ENCODE measurements around the gene FASTKD2.
A peak's percentile ranks its signal among the peaks of the same experiment; 100 is the strongest.

The FASTKD2 gene

DNA sequence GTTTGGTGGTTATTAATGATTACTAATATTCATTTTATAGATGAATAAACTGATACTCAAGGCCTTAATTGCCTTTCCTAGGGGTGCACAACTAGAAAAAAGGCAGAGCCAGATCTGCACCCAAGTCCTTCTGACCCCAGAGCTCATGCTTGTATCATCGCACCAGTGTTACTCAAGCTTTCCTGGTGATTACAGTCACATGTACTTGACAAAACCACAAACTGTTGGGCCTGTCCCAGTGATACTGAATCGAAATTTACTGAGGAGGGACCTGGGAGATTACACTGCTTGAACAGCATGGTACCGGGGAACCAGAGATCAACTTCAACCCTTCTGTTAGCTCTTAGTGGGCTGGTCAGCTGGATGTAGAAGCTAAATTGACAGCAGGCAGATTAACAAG is 33.7 kb downstream of the FASTKD2 start:
- no peak for TF ChIP-seq EZH2phosphoT487 (IDR thresholded peaks at IDR 0.05; ENCODE audit: low read depth)
- TF ChIP-seq, protein P1, sequence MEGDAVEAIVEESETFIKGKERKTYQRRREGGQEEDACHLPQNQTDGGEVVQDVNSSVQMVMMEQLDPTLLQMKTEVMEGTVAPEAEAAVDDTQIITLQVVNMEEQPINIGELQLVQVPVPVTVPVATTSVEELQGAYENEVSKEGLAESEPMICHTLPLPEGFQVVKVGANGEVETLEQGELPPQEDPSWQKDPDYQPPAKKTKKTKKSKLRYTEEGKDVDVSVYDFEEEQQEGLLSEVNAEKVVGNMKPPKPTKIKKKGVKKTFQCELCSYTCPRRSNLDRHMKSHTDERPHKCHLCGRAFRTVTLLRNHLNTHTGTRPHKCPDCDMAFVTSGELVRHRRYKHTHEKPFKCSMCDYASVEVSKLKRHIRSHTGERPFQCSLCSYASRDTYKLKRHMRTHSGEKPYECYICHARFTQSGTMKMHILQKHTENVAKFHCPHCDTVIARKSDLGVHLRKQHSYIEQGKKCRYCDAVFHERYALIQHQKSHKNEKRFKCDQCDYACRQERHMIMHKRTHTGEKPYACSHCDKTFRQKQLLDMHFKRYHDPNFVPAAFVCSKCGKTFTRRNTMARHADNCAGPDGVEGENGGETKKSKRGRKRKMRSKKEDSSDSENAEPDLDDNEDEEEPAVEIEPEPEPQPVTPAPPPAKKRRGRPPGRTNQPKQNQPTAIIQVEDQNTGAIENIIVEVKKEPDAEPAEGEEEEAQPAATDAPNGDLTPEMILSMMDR (IDR thresholded peaks at IDR 0.05; ENCODE audit: low read depth, low read length), result no peak
- H3K9ac ChIP-seq (ENCODE audit: low read length), result no peak overlapping the region

DNA sequence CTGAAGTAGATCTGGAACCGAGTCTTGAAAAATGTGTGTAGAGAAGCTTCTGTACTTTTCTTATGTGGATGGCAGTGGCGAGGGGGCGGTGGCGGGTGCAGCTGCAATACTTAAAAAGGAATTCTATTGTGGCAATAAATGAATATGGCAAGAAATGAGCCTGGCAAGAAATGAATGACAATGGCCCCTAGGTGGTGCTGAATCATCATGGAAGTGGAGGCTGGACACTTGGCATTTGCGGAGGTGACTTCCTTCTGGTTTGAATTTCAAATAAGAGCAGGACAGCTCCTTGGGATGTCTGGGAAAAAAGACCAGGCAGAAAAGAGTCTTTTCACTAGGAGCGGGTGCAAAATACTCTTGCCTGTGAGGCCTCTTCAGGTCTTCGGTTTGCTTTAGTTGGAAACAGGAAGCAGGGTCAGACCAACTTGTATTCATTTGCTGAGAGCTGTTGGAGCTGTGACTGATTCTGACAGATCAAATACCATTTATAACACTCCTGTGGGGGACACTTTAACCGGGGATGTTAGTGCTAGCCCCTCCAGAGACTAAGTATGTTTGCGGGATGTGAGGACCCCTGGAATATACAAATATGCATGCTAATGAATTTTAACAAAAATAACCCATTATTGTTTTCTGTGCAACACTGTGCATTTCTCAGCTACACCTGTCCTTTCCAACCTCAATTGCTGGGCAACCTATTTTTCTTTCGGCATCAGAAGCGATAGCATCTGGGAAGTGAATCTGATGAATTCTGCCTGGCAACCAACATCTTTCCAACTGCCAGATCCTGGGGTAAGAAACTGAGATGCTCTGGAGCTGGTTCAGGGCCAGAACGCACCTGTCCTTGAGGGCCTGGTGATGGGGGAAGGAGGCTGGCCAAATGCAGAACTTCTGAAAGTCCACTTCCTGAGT is 35.4 kb downstream of the FASTKD2 start:
- H3K36me3 ChIP-seq (replicated peaks; ENCODE audit: low read depth, low read length), result no peaks in the 10 kb centered on the region
- peak overlapping the region; percentile 69; the same call in 1 of the 2 replicates for H2AFZ ChIP-seq (ENCODE audit: low read depth, low read length)
- H3K27me3 ChIP-seq (ENCODE audit: low read depth, low read length), result no peaks in the 10 kb centered on the region
- H3K9ac ChIP-seq (ENCODE audit: low read length), result peak overlapping the region; percentile 30; the same call in 1 of the 2 replicates
- H3K4me2 ChIP-seq (ENCODE audit: low read length), result peak overlapping the region; percentile 74
- peaks cover 32% of the 10 kb centered on the region for H3K4me1 ChIP-seq (ENCODE audit: low read length)
- H3K9me3 ChIP-seq (ENCODE audit: insufficient read depth, low read length), result no peaks in the 10 kb centered on the region
- peak overlapping the region; percentile 66 for H3K4me3 ChIP-seq (ENCODE audit: low read length)
- H3K79me2 ChIP-seq (ENCODE audit: low read length), result no peaks in the 10 kb centered on the region
- no peak overlapping the region for H3K27ac ChIP-seq (ENCODE audit: low read length)
- TF ChIP-seq EZH2phosphoT487 (IDR thresholded peaks at IDR 0.05; ENCODE audit: low read depth), result no peak
- TF ChIP-seq, protein P1 (IDR thresholded peaks at IDR 0.05; ENCODE audit: low read depth, low read length), result peak; percentile 87
- no peaks in the 10 kb centered on the region for H4K20me1 ChIP-seq (ENCODE audit: insufficient read depth, low read length)

More for the DNA sequence above, 33.7 kb downstream of the FASTKD2 start:
- H3K9me3 ChIP-seq (ENCODE audit: insufficient read depth, low read length), result no peaks in the 10 kb centered on the region
- H2AFZ ChIP-seq (ENCODE audit: low read depth, low read length), result no peak overlapping the region
- H3K4me2 ChIP-seq (ENCODE audit: low read length), result no peak overlapping the region
- H3K4me3 ChIP-seq (ENCODE audit: low read length), result no peak overlapping the region
- peaks cover 2% of the 10 kb centered on the region for H3K36me3 ChIP-seq (replicated peaks; ENCODE audit: low read depth, low read length)
- H3K79me2 ChIP-seq (ENCODE audit: low read length), result no peaks in the 10 kb centered on the region
- no peaks in the 10 kb centered on the region for H3K27me3 ChIP-seq (ENCODE audit: low read depth, low read length)
- no peak overlapping the region for H3K27ac ChIP-seq (ENCODE audit: low read length)
- H4K20me1 ChIP-seq (ENCODE audit: insufficient read depth, low read length), result no peaks in the 10 kb centered on the region
- H3K4me1 ChIP-seq (ENCODE audit: low read length), result peaks cover 32% of the 10 kb centered on the region

DNA sequence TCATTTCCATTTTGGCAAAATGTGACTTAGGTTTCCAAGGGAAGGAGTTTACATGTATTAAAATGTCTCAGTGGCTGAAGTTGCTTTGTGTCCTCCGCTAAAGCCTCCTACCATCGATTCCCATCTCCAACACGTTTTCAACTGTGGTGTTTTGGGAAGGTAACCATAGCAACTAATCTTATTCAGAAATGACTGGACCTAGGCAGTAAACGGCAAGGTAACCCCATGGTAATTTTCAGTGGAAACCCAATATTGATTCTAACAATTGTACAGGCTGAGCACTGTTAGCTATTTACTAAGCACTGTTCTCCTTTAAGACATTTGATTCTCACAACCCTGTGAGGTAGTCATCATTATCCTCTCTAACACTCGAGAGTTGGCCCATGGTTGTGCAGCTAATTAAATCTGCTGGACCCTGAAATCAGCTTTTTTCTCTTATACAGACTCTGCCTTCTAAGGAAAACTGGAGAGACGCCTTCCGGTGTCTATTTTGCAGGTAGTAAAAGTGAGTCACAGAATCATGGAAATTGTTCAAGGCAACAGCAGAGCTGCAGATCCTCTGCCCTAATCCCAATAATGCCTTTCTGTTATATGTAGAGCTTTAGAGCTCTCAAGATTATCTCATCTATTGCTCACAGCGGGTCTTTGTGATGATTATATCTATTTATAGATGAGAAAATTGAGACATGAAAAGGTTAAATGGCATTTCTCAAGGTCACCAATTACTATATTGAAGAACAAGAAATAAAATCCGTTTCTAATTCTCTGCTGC is 36.2 kb downstream of the FASTKD2 start:
- no peaks in the 10 kb centered on the region for H3K79me2 ChIP-seq (ENCODE audit: low read length)
- no peak overlapping the region for H3K4me2 ChIP-seq (ENCODE audit: low read length)
- H3K27me3 ChIP-seq (ENCODE audit: low read depth, low read length), result no peaks in the 10 kb centered on the region
- H3K9me3 ChIP-seq (ENCODE audit: insufficient read depth, low read length), result no peaks in the 10 kb centered on the region
- no peak overlapping the region for H2AFZ ChIP-seq (ENCODE audit: low read depth, low read length)
- H4K20me1 ChIP-seq (ENCODE audit: insufficient read depth, low read length), result no peaks in the 10 kb centered on the region
- no peak overlapping the region for H3K9ac ChIP-seq (ENCODE audit: low read length)
- no peak overlapping the region for H3K27ac ChIP-seq (ENCODE audit: low read length)
- H3K4me3 ChIP-seq (ENCODE audit: low read length), result no peak overlapping the region
- no peak for TF ChIP-seq EZH2phosphoT487 (IDR thresholded peaks at IDR 0.05; ENCODE audit: low read depth)
- TF ChIP-seq, protein P1 (IDR thresholded peaks at IDR 0.05; ENCODE audit: low read depth, low read length), result no peak
- H3K4me1 ChIP-seq (ENCODE audit: low read length), result peaks cover 32% of the 10 kb centered on the region
- no peaks in the 10 kb centered on the region for H3K36me3 ChIP-seq (replicated peaks; ENCODE audit: low read depth, low read length)
